Transverse colon (tissue), 4 donors: ENCODE measurements around the gene UBE2R2.

ENCODE experiments used
- EP300 ChIP-seq: sonication (generic); formaldehyde crosslinking; IDR thresholded peaks from one replicate; pipeline ENCODE4 v1.6.1; 2017; ENCODE audit warnings: antibody characterized with exemption, low read depth
- POLR2AphosphoS5 ChIP-seq, 3 donors: sonication (generic); formaldehyde crosslinking; IDR thresholded peaks; one replicate each; pipeline ENCODE4 v1.6.1; 2016; ENCODE audit warnings: antibody characterized with exemption in 3 of 3
- TF ChIP-seq, protein P1 (sequence below), 5 experiments: fragments of 200-600 bp in 3 of 5; fragments of 450-650 bp in 2 of 5; sonication (generic) in 3 of 5; IDR thresholded peaks; 1 replicate in 2 of 5; 2 replicates in 3 of 5; pipeline ENCODE4 v1.5.1; 2016 to 2017; ENCODE audit warnings: antibody characterized with exemption in 5 of 5, inconsistent platforms in 3 of 5, mild to moderate bottlenecking in 2 of 5, moderate library complexity in 1 of 5

DNA sequence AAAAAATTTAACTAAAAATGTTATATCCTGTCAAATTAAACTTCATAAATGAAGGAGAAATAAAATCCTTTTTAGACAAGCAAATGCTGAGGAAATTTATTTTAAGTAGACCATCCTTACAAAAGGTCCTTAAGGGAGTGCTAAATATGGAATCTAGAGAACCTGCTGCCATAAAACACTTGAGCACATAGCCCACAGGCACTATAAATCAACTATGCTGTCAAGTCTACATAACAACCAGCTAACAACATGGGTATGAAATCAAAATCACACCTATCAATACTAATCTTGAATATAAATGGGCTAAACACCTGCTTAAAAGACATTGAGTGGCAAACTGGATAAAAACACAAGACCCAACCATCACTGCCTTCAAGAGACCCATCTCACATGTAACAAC lies 36.7 kb upstream of the UBE2R2 start:
- TF ChIP-seq, protein P1, sequence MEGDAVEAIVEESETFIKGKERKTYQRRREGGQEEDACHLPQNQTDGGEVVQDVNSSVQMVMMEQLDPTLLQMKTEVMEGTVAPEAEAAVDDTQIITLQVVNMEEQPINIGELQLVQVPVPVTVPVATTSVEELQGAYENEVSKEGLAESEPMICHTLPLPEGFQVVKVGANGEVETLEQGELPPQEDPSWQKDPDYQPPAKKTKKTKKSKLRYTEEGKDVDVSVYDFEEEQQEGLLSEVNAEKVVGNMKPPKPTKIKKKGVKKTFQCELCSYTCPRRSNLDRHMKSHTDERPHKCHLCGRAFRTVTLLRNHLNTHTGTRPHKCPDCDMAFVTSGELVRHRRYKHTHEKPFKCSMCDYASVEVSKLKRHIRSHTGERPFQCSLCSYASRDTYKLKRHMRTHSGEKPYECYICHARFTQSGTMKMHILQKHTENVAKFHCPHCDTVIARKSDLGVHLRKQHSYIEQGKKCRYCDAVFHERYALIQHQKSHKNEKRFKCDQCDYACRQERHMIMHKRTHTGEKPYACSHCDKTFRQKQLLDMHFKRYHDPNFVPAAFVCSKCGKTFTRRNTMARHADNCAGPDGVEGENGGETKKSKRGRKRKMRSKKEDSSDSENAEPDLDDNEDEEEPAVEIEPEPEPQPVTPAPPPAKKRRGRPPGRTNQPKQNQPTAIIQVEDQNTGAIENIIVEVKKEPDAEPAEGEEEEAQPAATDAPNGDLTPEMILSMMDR (IDR thresholded peaks at IDR 0.05): no peak
- TF ChIP-seq EP300 (no peak), POLR2AphosphoS5 (IDR thresholded peaks at IDR 0.05) (no peak)
